SH-SY5Y (cell line): ENCODE results near the gene SPINK8.

Experiments
- GATA2 ChIP-seq: IDR thresholded peaks from 2 replicates; pipeline ENCODE4 v1.6.1; 2011; ENCODE audit warnings: mild to moderate bottlenecking, low read depth, low read length
- GATA3 ChIP-seq: IDR thresholded peaks from 2 replicates; pipeline ENCODE4 v1.6.1; 2011; ENCODE audit warnings: low read depth, mild to moderate bottlenecking, low read length, moderate library complexity

- TF ChIP-seq GATA2, result no peak
- no peak for TF ChIP-seq GATA3
These were observed 28.5 kb upstream of the SPINK8 start for GRCh38 chr3:48361928-48362327.
